ENCODE measurements around the gene DOCK1.

Gene DOCK1

GRCh38 chr10:127498087-127498486 lies 592.9 kb downstream of the DOCK1 start:
- DNase-seq, result no peak

GRCh38 chr10:127500127-127500526 lies 594.9 kb downstream of the DOCK1 start:
- no peak for DNase-seq
